RWPE1 (cell line): ENCODE results near the gene CASK.

ENCODE experiments used
- CTCF ChIA-PET: fragments of 350-600 bp; sonication (Branson Sonifier 250); formaldehyde crosslinking; extraction: SDS; loops from one replicate; lab custom pipeline; 2021; lab: Yijun Ruan, JAX
- POLR2A ChIA-PET: fragments of 400-600 bp; formaldehyde crosslinking; extraction: SDS; loops from one replicate; lab custom pipeline; 2020; ENCODE audit warnings: antibody characterized with exemption; ENCODE audit not compliant: low non-redundant PET; lab: Yijun Ruan, JAX
- DNase-seq: peaks from one replicate; pipeline ENCODE4 v3.0.0; 2012; ENCODE audit warnings: low spot score
- H3K27ac ChIP-seq: fragments of 450-650 bp; 2 replicates; pipeline ENCODE4 v1.5.1; 2017
- TF ChIP-seq, protein P1 (sequence below): fragments of 450-650 bp; conservative IDR thresholded peaks from 2 replicates; pipeline ENCODE4 v1.5.1; 2017; ENCODE audit warnings: low read depth, mild to moderate bottlenecking

CASK gene

DNA sequence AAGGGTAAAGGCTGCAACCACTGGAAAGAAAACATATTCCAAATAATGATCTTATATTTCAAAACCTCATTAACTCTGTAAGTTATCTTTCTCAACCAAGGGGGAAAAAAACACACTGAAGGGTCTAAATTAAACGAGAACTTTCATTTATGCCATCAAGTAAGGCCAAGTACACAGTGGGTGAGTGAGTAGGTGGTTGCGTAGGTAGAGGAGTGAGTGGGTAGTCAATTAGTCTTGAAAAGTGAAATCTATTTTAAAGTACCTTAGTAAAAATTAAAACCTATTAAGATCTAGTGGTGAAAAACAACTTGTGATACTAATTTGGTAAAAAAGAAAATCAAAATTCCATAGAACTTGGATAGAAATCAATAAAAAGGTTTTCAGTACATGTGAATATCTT, 3.5 kb downstream of the CASK start:
- no peak for DNase-seq
- ChIA-PET POLR2A (no interaction called here), CTCF (no interaction called here)
- no peak overlapping the region for H3K27ac ChIP-seq
- TF ChIP-seq, protein P1, sequence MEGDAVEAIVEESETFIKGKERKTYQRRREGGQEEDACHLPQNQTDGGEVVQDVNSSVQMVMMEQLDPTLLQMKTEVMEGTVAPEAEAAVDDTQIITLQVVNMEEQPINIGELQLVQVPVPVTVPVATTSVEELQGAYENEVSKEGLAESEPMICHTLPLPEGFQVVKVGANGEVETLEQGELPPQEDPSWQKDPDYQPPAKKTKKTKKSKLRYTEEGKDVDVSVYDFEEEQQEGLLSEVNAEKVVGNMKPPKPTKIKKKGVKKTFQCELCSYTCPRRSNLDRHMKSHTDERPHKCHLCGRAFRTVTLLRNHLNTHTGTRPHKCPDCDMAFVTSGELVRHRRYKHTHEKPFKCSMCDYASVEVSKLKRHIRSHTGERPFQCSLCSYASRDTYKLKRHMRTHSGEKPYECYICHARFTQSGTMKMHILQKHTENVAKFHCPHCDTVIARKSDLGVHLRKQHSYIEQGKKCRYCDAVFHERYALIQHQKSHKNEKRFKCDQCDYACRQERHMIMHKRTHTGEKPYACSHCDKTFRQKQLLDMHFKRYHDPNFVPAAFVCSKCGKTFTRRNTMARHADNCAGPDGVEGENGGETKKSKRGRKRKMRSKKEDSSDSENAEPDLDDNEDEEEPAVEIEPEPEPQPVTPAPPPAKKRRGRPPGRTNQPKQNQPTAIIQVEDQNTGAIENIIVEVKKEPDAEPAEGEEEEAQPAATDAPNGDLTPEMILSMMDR = no peak

DNA sequence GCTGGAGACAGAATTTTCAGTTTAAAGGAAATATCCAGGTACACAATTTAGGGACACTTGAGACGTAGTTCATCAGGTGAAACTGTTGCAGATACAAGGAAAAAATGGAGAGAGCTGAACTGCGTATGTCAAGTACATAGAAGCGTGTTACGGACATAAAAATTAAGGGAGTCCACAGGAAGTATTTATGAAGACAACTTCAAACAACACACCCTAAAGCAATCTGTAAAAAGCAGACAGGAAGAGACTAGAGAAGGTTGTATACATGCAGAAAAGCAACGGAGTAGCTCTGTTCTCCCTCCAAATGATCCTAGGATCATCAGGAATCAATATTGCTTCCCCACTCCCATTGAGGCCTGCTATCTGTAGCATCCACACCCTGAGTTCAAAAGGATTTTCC, 5.8 kb downstream of the CASK start:
- DNase-seq = no peak
- CTCF ChIA-PET = no interaction called here
- H3K27ac ChIP-seq = no peak overlapping the region
- POLR2A ChIA-PET = no interaction called here
- TF ChIP-seq, protein P1 = no peak

DNA sequence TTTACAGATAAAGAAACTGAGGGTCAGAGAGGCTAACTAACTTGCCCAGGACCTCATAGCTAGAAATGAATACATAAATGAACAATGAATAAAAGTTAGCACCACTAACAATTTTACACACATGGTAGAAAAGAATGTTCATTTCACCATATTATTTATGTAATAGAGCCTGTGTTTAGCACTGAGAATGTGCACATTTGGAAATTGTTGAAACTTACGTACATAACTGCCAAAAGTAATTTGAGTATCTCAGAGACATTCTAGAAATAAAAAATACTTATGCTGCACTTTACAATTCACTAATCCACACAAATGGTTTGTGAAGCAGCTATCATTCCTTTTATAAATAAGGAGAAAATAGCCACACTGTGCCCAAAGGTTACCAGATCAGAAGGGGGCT, 9.9 kb downstream of the CASK start:
- TF ChIP-seq, protein P1 = no peak
- no peak overlapping the region for H3K27ac ChIP-seq
- ChIA-PET CTCF (no interaction called here), POLR2A (no interaction called here)
- DNase-seq = no peak

DNA sequence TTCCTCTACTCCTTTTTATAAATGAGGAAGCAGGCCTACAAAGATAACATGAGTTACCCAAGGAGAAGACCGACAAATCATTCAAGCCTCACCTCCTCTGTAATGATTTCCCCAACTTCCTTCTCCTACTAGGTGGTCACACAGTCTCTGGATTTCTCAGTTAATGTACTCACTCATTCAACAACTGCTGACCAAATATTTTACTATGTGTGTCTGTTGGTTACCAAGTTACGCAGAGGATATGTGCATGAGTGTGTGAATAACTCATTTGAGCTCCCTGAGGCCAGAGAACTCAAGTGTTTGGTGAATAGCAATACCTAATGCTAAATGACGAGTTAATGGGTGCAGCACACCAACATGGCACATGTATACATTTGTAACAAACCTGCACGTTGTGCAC, 10.4 kb downstream of the CASK start:
- no peak overlapping the region for H3K27ac ChIP-seq
- ChIA-PET POLR2A (no interaction called here), CTCF (no interaction called here)
- TF ChIP-seq, protein P1 = no peak
- no peak for DNase-seq

DNA sequence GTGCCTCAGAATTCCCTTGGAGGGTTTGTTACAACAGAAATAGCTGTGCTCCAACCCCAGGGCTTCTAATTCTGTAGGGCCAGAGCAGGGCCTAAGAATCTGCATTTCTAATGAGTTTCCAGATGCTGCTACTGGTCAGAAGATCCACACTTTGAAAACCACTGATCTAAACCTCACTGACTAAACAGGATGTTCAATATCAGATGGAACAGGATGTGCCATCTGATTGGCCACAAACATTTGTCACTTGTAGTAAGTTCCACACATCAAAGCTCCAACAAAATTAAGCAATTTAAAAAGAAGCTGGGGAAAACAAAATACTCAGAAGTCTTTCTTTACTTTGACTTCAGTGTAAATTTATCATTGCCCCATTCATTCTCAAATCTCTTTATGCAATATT, 14.3 kb downstream of the CASK start:
- ChIA-PET POLR2A (no interaction called here), CTCF (interaction anchor here (0.8 kb wide), 1 partner anchor 117 kb away, joined by 4 read pairs; no protein-coding TSS in a partner anchor)
- no peak overlapping the region for H3K27ac ChIP-seq
- TF ChIP-seq, protein P1 = no peak
- no peak for DNase-seq

DNA sequence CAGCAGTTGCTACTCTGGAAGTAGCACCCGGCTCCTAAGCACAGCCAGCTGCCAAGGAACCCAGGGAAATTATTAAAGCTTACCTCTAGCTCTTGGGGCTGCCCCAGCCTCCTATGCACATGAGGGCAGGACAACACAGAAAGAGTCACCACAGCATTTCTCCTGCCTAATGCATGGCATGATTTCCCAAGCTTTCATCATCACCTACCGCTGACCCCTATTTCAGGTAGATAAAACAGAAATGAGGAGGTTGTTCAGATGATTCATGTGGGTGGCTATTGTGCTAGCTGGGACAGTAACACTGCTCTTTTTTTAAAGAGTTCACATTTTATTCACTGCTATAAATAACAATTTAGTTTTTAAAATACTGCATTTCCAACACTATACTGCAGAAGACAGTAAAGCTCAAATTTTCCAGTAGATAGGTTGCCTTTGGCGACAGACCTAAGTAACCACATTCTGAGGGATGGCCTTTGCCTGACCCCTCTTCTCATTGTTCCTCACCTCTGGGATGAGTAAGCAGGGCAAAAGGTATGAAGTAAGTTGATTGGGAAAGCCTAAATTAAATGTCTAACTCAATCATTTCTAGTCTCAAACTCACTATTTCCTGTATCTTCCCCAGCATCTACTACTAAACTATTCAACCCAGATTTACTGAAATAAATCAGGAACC, 16.7 kb downstream of the CASK start:
- H3K27ac ChIP-seq = no peak overlapping the region
- TF ChIP-seq, protein P1 = no peak
- ChIA-PET CTCF (interaction anchor here (0.6 kb wide), 1 partner anchor 83 kb away, joined by 4 read pairs; no protein-coding TSS in a partner anchor), POLR2A (no interaction called here)
- DNase-seq = peak; percentile 50
